Measurements from ENCODE around the gene POC1A.
A peak's percentile ranks its signal among the peaks of the same experiment; 100 is the strongest.

POC1A gene

GRCh38 chr3:52050571-52050970 lies 103.7 kb downstream of the POC1A start:
- TF ChIP-seq CTCF (IDR thresholded peaks at IDR 0.05; ENCODE audit: insufficient read depth, low read length, missing control alignments), result no peak
- POLR2A ChIA-PET, result no interaction called here
- CTCF ChIA-PET, result interaction anchor here (0.7 to 2.7 kb wide), 4 partner anchors 9 to 73 kb away, joined by 3 to 8 read pairs (median 3); no protein-coding TSS in a partner anchor
- no peak overlapping the region for H3K4me3 ChIP-seq (ENCODE audit: low read depth, low read length)
- DNase-seq (ENCODE audit: low read depth, low spot score), result no peak

GRCh38 chr3:52049503-52049902 lies 104.7 kb downstream of the POC1A start:
- POLR2A ChIA-PET, result no interaction called here
- H3K4me3 ChIP-seq (ENCODE audit: low read depth, low read length), result no peak overlapping the region
- TF ChIP-seq CTCF (IDR thresholded peaks at IDR 0.05; ENCODE audit: insufficient read depth, low read length, missing control alignments), result no peak
- CTCF ChIA-PET, result interaction anchor here (1.2 to 2.7 kb wide), 2 partner anchors 48 to 74 kb away, joined by 3 to 8 read pairs; no protein-coding TSS in a partner anchor
- DNase-seq (ENCODE audit: low read depth, low spot score), result no peak

GRCh38 chr3:52047295-52047960 lies 106.8 kb downstream of the POC1A start:
- ChIA-PET CTCF (interaction anchor here (1.3 to 4.6 kb wide), 5 partner anchors 8 to 97 kb away, joined by 3 to 18 read pairs (median 10); partner anchors contain the start of gene DUSP7), POLR2A (interaction anchor here (1.0 to 3.1 kb wide), 7 partner anchors 9 to 107 kb away, joined by 3 to 31 read pairs (median 5); partner anchors contain the start of genes DUSP7 and POC1A)
- no peak for DNase-seq (ENCODE audit: low read depth, low spot score)
- TF ChIP-seq CTCF (IDR thresholded peaks at IDR 0.05; ENCODE audit: insufficient read depth, low read length, missing control alignments), result no peak
- H3K4me3 ChIP-seq (ENCODE audit: low read depth, low read length), result no peak overlapping the region

GRCh38 chr3:52046902-52047239 lies 107.4 kb downstream of the POC1A start:
- peak overlapping the region; percentile 32; the same call in 1 of the 2 replicates for H3K4me3 ChIP-seq (ENCODE audit: low read depth, low read length)

GRCh38 chr3:52046186-52046901 lies 107.9 kb downstream of the POC1A start:
- no peak for TF ChIP-seq CTCF (IDR thresholded peaks at IDR 0.05; ENCODE audit: insufficient read depth, low read length, missing control alignments)
- ChIA-PET POLR2A (interaction anchor here (0.7 to 3.1 kb wide), 10 partner anchors 10 to 108 kb away, joined by 3 to 31 read pairs (median 4); partner anchors contain the start of genes DUSP7, POC1A and RPL29), CTCF (interaction anchor here (0.7 to 4.6 kb wide), 10 partner anchors 9 to 99 kb away, joined by 3 to 18 read pairs (median 4); partner anchors contain the start of gene DUSP7)
- peak overlapping the region; percentile 32; the same call in 1 of the 2 replicates for H3K4me3 ChIP-seq (ENCODE audit: low read depth, low read length)
- DNase-seq (ENCODE audit: low read depth, low spot score), result peak; percentile 98

More at GRCh38 chr3:52046902-52047239, 107.4 kb downstream of the POC1A start:
- no peak for TF ChIP-seq CTCF (IDR thresholded peaks at IDR 0.05; ENCODE audit: insufficient read depth, low read length, missing control alignments)
- DNase-seq (ENCODE audit: low read depth, low spot score), result no peak
- ChIA-PET CTCF (interaction anchor here (0.7 to 4.6 kb wide), 9 partner anchors 9 to 98 kb away, joined by 3 to 18 read pairs (median 3); partner anchors contain the start of gene DUSP7), POLR2A (interaction anchor here (0.7 to 3.1 kb wide), 9 partner anchors 10 to 108 kb away, joined by 3 to 31 read pairs (median 4); partner anchors contain the start of genes DUSP7, POC1A and RPL29)
